Liver (tissue), 9 donors: ENCODE data around the gene APOBEC3G. TPM values are rescaled to one million over a fixed set of nuclear protein-coding genes. Genes with fewer than 3 reads are reported as not detected.

ENCODE experiments used
- DNase-seq: peaks from one replicate; pipeline ENCODE4 v3.0.0-alpha.2; 2017; ENCODE audit warnings: low spot score
- H3K27ac ChIP-seq, 2 donors: one replicate each; pipeline ENCODE4 v1.7.0; 2013; ENCODE audit warnings: inconsistent platforms in 2 of 2, low read length in 2 of 2, control low read depth in 1 of 2, low read depth in 1 of 2, mild to moderate bottlenecking in 1 of 2
- H3K27me3 ChIP-seq, 4 donors: one replicate each; pipeline versions ENCODE4 v1.6.1 to v1.7.0; 2013; ENCODE audit warnings: low read length in 3 of 4, inconsistent platforms in 1 of 4, mild to moderate bottlenecking in 1 of 4, moderate library complexity in 1 of 4; ENCODE audit not compliant: control insufficient read depth in 4 of 4, insufficient read depth in 4 of 4
- H3K36me3 ChIP-seq, 4 donors: one replicate each; pipeline versions ENCODE4 v1.6.1 to v1.7.0; 2013; ENCODE audit warnings: low read length in 3 of 4, mild to moderate bottlenecking in 3 of 4, low read depth in 1 of 4, moderate library complexity in 1 of 4; ENCODE audit not compliant: control insufficient read depth in 4 of 4, insufficient read depth in 3 of 4
- H3K4me1 ChIP-seq, 4 donors: one replicate each; pipeline versions ENCODE4 v1.6.1 to v1.7.0; 2013; ENCODE audit warnings: low read length in 3 of 4, mild to moderate bottlenecking in 3 of 4, moderate library complexity in 1 of 4; ENCODE audit not compliant: control insufficient read depth in 4 of 4, insufficient read depth in 4 of 4
- H3K4me3 ChIP-seq, 3 donors: one replicate each; pipeline versions ENCODE4 v1.6.1 to v1.7.0; 2013; ENCODE audit warnings: low read length in 3 of 3, control low read depth in 1 of 3, low read depth in 1 of 3, mild to moderate bottlenecking in 1 of 3
- H3K9ac ChIP-seq, 2 donors: one replicate each; pipeline ENCODE4 v1.7.0; 2013; ENCODE audit warnings: low read length in 2 of 2, mild to moderate bottlenecking in 2 of 2, moderate library complexity in 2 of 2, control low read depth in 1 of 2, low read depth in 1 of 2
- H3K9me3 ChIP-seq, 4 donors: one replicate each; pipeline versions ENCODE4 v1.6.1 to v1.7.0; 2013; ENCODE audit warnings: low read length in 3 of 4; ENCODE audit not compliant: control insufficient read depth in 4 of 4
- FOXA1 ChIP-seq: IDR thresholded peaks from 2 replicates; pipeline ENCODE4 v1.6.1; 2016; ENCODE audit warnings: antibody characterized with exemption
- FOXA2 ChIP-seq: IDR thresholded peaks from 2 replicates; pipeline ENCODE4 v1.6.1; 2016; ENCODE audit warnings: antibody characterized with exemption
- HNF4A ChIP-seq, 2 donors: conservative IDR thresholded peaks; 2 replicates each; pipeline ENCODE4 v1.6.1; 2016; ENCODE audit warnings: antibody characterized with exemption in 2 of 2, mild to moderate bottlenecking in 2 of 2
- HNF4G ChIP-seq: IDR thresholded peaks from 2 replicates; pipeline ENCODE4 v1.6.1; 2016; ENCODE audit warnings: antibody characterized with exemption
- JUND ChIP-seq, 2 donors: IDR thresholded peaks; 2 replicates each; pipeline ENCODE4 v1.6.1; 2016; ENCODE audit warnings: antibody characterized with exemption in 2 of 2
- MAX ChIP-seq: IDR thresholded peaks from 2 replicates; pipeline ENCODE4 v1.6.1; 2016; ENCODE audit warnings: antibody characterized with exemption
- NR2F2 ChIP-seq: IDR thresholded peaks from 2 replicates; pipeline ENCODE4 v1.6.1; 2016; ENCODE audit warnings: antibody characterized with exemption
- RAD21 ChIP-seq, 2 donors: IDR thresholded peaks; 2 replicates each; pipeline ENCODE4 v1.6.1; 2016; ENCODE audit warnings: antibody characterized with exemption in 2 of 2, mild to moderate bottlenecking in 2 of 2
- RXRA ChIP-seq, 2 donors: IDR thresholded peaks; 2 replicates each; pipeline ENCODE4 v1.6.1; 2017 to 2018; ENCODE audit warnings: antibody characterized with exemption in 2 of 2, mild to moderate bottlenecking in 1 of 2
- SP1 ChIP-seq: IDR thresholded peaks from 2 replicates; pipeline ENCODE4 v1.6.1; 2018; ENCODE audit warnings: antibody characterized with exemption, mild to moderate bottlenecking
- YY1 ChIP-seq: IDR thresholded peaks from 2 replicates; pipeline ENCODE4 v1.6.1; 2016; ENCODE audit warnings: antibody characterized with exemption, mild to moderate bottlenecking
- WGBS: extraction: QIAGEN DNeasy Blood & Tissue Kit; methylation state at CpG from one replicate; pipeline ENCODE4 v1.1.7; 2013; 5-methylcytosine and 5-hydroxymethylcytosine counted together
- polyA plus RNA-seq, 2 donors: library from polyadenylated mRNA; stranded (reverse) in 1 of 2; unstranded in 1 of 2; fragments of 200-250 nt in 1 of 2; fragments of >200 nt in 1 of 2; fragmentation: Nextera tagmentation in 1 of 2; extraction: Ambion mirVana in 1 of 2; gene quantifications; one replicate each; pipeline versions ENCODE4 v1.2.1 to v1.2.3, GENCODE V29; 2013 to 2015
- total RNA-seq, 2 donors: library from RNA; depleted of rRNA; stranded (reverse); fragments of >200 nt; gene quantifications; one replicate each; pipeline ENCODE4 v1.2.3, GENCODE V29; 2014
- TF ChIP-seq, protein P1 (sequence below): IDR thresholded peaks from 2 replicates; pipeline ENCODE4 v1.6.1; 2016; ENCODE audit warnings: antibody characterized with exemption, mild to moderate bottlenecking
- TF ChIP-seq, protein P2 (sequence below): fragments of 150-350 bp; IDR thresholded peaks from 2 replicates; pipeline ENCODE4 v1.5.1; 2017; ENCODE audit warnings: improper control_type of control experiment, low read depth, low read length; ENCODE audit not compliant: missing input control
- TF ChIP-seq, protein P3 (sequence below): IDR thresholded peaks from 2 replicates; pipeline ENCODE4 v1.6.1; 2016; ENCODE audit warnings: antibody characterized with exemption
- donor health status: healthy.
- donor health status: healthy.
- donor health status: healthy.
- donor health status: healthy.
- donor health status: healthy.

Gene APOBEC3G
- total and polyA plus RNA-seq, 4 donors = 1.9 to 9.2 (median 2.9) TPM

DNA sequence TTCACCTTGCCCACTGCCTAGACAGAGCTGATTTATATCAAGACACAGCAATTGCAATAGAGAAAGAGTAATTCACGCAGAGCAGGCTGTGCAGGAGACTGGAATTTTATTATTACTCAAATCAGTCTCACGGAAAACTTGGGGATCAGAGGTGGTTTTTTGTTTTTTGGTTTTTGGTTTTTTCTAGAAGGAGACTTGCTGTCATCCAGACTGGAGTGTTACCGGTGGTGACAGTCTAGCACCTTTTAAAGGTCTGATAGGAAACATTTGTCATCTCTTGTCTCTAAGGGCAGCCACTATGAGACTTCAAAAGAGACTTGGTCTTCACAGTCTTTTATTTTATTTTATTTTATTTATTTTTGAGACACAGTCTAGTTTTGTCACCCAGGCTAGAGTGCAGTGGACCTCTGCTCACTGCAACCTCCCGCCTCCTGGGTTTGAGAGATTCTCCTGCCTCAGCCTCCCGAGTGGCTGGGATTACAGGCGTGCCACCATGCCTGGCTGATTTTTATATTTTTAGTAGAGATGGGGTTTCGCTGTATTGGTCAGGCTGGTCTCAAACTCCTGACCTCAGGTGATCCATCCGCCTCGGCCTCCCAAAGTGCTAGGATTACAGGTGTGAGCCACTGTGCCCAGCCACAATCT, 39.0 kb downstream of the APOBEC3G start:
- TF ChIP-seq RAD21 (IDR thresholded peaks at IDR 0.05) = no peak
- TF ChIP-seq JUND (IDR thresholded peaks at IDR 0.05) = no peak
- no peak for TF ChIP-seq YY1
- no peak for TF ChIP-seq NR2F2
- TF ChIP-seq RXRA (IDR thresholded peaks at IDR 0.05) = no peak
- no peak for TF ChIP-seq FOXA2
- no peak for TF ChIP-seq FOXA1
- TF ChIP-seq, protein P1, sequence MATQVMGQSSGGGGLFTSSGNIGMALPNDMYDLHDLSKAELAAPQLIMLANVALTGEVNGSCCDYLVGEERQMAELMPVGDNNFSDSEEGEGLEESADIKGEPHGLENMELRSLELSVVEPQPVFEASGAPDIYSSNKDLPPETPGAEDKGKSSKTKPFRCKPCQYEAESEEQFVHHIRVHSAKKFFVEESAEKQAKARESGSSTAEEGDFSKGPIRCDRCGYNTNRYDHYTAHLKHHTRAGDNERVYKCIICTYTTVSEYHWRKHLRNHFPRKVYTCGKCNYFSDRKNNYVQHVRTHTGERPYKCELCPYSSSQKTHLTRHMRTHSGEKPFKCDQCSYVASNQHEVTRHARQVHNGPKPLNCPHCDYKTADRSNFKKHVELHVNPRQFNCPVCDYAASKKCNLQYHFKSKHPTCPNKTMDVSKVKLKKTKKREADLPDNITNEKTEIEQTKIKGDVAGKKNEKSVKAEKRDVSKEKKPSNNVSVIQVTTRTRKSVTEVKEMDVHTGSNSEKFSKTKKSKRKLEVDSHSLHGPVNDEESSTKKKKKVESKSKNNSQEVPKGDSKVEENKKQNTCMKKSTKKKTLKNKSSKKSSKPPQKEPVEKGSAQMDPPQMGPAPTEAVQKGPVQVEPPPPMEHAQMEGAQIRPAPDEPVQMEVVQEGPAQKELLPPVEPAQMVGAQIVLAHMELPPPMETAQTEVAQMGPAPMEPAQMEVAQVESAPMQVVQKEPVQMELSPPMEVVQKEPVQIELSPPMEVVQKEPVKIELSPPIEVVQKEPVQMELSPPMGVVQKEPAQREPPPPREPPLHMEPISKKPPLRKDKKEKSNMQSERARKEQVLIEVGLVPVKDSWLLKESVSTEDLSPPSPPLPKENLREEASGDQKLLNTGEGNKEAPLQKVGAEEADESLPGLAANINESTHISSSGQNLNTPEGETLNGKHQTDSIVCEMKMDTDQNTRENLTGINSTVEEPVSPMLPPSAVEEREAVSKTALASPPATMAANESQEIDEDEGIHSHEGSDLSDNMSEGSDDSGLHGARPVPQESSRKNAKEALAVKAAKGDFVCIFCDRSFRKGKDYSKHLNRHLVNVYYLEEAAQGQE = no peak
- TF ChIP-seq, protein P2, sequence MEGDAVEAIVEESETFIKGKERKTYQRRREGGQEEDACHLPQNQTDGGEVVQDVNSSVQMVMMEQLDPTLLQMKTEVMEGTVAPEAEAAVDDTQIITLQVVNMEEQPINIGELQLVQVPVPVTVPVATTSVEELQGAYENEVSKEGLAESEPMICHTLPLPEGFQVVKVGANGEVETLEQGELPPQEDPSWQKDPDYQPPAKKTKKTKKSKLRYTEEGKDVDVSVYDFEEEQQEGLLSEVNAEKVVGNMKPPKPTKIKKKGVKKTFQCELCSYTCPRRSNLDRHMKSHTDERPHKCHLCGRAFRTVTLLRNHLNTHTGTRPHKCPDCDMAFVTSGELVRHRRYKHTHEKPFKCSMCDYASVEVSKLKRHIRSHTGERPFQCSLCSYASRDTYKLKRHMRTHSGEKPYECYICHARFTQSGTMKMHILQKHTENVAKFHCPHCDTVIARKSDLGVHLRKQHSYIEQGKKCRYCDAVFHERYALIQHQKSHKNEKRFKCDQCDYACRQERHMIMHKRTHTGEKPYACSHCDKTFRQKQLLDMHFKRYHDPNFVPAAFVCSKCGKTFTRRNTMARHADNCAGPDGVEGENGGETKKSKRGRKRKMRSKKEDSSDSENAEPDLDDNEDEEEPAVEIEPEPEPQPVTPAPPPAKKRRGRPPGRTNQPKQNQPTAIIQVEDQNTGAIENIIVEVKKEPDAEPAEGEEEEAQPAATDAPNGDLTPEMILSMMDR = no peak
- no peak for TF ChIP-seq SP1
- TF ChIP-seq, protein P3, sequence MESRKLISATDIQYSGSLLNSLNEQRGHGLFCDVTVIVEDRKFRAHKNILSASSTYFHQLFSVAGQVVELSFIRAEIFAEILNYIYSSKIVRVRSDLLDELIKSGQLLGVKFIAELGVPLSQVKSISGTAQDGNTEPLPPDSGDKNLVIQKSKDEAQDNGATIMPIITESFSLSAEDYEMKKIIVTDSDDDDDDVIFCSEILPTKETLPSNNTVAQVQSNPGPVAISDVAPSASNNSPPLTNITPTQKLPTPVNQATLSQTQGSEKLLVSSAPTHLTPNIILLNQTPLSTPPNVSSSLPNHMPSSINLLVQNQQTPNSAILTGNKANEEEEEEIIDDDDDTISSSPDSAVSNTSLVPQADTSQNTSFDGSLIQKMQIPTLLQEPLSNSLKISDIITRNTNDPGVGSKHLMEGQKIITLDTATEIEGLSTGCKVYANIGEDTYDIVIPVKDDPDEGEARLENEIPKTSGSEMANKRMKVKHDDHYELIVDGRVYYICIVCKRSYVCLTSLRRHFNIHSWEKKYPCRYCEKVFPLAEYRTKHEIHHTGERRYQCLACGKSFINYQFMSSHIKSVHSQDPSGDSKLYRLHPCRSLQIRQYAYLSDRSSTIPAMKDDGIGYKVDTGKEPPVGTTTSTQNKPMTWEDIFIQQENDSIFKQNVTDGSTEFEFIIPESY = no peak
- TF ChIP-seq HNF4G = no peak
- no peak for TF ChIP-seq HNF4A (conservative IDR thresholded peaks at IDR 0.05)
- TF ChIP-seq MAX = no peak

DNA sequence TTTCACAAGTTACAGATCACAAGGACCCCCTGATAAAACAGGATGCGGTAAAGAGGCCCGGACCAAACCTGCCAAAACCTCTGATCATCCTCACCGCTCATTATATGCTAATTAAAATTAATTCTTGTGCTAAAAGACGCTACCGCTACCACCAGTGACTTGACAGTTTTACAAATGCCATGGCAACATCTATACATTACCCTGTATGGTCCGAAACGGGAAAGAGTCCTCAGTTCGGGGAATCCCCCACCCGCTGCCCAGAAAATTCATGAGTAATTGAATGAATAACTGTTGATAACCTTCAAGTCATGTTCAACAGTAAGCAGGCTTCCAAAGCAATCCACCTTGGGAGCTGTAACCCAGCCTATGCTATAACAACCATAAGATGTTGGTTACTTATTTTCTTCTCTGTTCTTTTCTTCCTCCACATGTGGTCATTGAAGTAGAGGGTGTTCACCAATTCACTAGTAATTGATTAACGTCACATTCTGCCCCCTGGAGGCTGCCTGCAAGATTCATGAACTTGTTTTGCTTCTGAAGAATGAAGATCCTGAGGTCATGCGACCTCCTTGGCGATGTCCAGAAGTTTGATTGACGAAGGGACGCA, 40.6 kb downstream of the APOBEC3G start:
- Histone ChIP-seq H3K36me3 (no peaks in the 10 kb centered on the region), H3K27me3 (no peaks in the 10 kb centered on the region), H3K27ac (no peak overlapping the region), H3K4me3 (no peak overlapping the region), H3K4me1 (no peaks in the 10 kb centered on the region), H3K9me3 (no peaks in the 10 kb centered on the region), H3K9ac (no peak overlapping the region)
- WGBS = 52% methylated on average over 14 of the region's 14 CpGs
- TF ChIP-seq RAD21 (IDR thresholded peaks at IDR 0.05) = peak; percentile 74 to 79
- TF ChIP-seq FOXA2 = no peak
- TF ChIP-seq, protein P2 = peak; percentile 55
- no peak for TF ChIP-seq HNF4G
- TF ChIP-seq, protein P1 = no peak
- TF ChIP-seq, protein P3 = no peak
- DNase-seq = peak; percentile 70

More for the DNA sequence above, 39.0 kb downstream of the APOBEC3G start:
- Histone ChIP-seq H3K36me3 (no peaks in the 10 kb centered on the region), H3K9ac (no peak overlapping the region), H3K9me3 (no peaks in the 10 kb centered on the region), H3K27me3 (no peaks in the 10 kb centered on the region), H3K27ac (no peak overlapping the region), H3K4me1 (no peaks in the 10 kb centered on the region), H3K4me3 (no peak overlapping the region)
- DNase-seq = no peak
- 81% methylated on average over 9 of the region's 9 CpGs for WGBS
